DND-41 (cell line): Measurements from ENCODE around the gene RGS18.

Experiments
- EZH2 ChIP-seq: IDR thresholded peaks from 3 replicates; pipeline ENCODE4 v1.6.1; 2012; ENCODE audit warnings: borderline replicate concordance, low read depth, mild to moderate bottlenecking, moderate library complexity, low read length, inconsistent platforms; ENCODE audit not compliant: severe bottlenecking
- TF ChIP-seq, protein P1 (sequence below): IDR thresholded peaks from 2 replicates; pipeline ENCODE4 v1.5.1; 2012; ENCODE audit warnings: borderline replicate concordance, low read length, moderate library complexity, mild to moderate bottlenecking; ENCODE audit not compliant: poor library complexity, severe bottlenecking; ENCODE audit errors: extremely low read depth

DNA sequence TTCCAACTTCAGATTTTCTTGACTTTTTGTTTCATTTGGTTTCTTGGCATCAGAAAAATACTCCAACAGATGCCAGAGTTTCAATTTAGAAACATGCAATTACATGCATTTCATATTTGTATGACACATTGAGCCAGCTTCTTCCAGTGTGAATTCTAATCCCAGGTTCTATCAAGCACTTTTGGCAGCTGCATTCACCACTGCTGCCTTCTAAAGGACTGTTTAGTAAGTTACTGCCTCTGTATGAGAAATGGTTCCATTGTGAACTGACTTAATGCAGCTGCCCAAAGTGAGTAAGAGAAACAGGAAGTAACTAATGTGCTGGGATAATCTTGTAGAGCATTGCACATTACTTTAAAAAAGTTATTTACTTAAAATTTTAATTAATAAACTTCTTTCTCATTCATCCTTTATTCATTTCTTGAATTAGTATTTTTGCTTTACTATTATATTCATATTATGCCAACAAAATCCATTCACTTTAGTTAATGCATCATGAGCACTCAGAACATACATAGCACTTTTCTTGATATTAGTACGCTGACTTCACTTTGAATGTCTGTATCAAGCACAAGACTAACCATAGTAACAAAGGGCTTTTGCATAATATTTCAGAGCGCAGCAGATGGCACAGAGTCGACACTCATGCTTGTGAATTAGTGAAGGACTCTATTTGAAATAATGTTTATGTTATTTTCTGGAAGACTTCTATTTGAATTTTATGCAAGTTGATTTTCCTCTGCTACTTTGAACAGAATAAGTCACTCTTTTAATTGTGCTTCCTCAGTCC lies 9.8 kb downstream of the RGS18 start:
- TF ChIP-seq EZH2, result no peak
- TF ChIP-seq, protein P1, sequence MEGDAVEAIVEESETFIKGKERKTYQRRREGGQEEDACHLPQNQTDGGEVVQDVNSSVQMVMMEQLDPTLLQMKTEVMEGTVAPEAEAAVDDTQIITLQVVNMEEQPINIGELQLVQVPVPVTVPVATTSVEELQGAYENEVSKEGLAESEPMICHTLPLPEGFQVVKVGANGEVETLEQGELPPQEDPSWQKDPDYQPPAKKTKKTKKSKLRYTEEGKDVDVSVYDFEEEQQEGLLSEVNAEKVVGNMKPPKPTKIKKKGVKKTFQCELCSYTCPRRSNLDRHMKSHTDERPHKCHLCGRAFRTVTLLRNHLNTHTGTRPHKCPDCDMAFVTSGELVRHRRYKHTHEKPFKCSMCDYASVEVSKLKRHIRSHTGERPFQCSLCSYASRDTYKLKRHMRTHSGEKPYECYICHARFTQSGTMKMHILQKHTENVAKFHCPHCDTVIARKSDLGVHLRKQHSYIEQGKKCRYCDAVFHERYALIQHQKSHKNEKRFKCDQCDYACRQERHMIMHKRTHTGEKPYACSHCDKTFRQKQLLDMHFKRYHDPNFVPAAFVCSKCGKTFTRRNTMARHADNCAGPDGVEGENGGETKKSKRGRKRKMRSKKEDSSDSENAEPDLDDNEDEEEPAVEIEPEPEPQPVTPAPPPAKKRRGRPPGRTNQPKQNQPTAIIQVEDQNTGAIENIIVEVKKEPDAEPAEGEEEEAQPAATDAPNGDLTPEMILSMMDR, result peak; percentile 48
